Erythroblast (primary cell): ENCODE measurements around the gene SULT1C4.

Experiments used
- GATA1 ChIP-seq: IDR thresholded peaks from 2 replicates; pipeline ENCODE4 v1.6.1; 2011; ENCODE audit warnings: low read depth, mild to moderate bottlenecking, control low read depth, low read length, moderate library complexity
- POLR2A ChIP-seq: IDR thresholded peaks from 2 replicates; pipeline ENCODE4 v1.6.1; 2011; ENCODE audit warnings: mild to moderate bottlenecking, low read length

GRCh38 chr2:108396845-108397244 lies 19.1 kb downstream of the SULT1C4 start:
- no peak for TF ChIP-seq POLR2A
- TF ChIP-seq GATA1: no peak
